Measurements from ENCODE around the gene CBFB. TPM values are rescaled to one million over a fixed set of nuclear protein-coding genes. Genes with fewer than 3 reads are reported as not detected.

Gene CBFB
- total and polyA plus RNA-seq, 9 of the 15 experiments (the other 6 are each of a cell fraction or from before 2014, with no cell fraction given): 22.0 to 112 (median 66.5) TPM

DNA sequence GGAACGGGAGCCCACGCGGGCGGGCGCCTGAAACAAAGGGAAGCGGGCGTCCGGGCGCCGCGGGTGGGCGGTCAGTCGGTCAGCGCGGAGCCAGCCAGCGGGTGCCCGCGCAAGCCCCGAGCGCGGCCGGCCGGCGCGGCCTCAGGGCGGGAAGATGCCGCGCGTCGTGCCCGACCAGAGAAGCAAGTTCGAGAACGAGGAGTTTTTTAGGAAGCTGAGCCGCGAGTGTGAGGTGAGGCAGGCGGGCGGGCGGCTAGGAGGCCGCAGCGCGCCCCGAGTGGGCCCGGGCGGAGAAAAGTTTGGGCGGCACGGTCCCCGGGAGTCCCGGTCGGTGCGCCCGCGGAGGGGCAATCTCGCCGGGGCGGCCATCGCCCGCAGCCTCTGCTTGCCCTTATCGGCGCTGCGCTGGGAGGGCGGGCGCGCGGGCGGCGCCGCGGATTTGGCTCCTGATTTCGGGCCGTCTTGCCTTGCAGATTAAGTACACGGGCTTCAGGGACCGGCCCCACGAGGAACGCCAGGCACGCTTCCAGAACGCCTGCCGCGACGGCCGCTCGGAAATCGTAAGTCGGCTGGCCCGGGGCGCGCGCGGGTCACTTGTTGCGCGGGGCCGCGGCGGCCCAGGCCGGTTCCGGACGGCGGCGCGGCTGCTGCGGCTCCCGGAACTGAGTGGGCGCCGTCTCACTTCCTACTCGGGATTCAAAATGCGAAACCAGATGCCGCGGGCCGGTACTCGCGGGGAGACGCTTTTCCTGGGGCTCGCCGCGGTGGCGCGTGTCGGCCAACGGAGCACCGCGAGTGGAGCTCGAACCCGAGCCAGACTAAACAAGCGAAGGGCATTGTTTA is 526 bp downstream of the CBFB start (continued):
- TF ChIP-seq, protein P1, sequence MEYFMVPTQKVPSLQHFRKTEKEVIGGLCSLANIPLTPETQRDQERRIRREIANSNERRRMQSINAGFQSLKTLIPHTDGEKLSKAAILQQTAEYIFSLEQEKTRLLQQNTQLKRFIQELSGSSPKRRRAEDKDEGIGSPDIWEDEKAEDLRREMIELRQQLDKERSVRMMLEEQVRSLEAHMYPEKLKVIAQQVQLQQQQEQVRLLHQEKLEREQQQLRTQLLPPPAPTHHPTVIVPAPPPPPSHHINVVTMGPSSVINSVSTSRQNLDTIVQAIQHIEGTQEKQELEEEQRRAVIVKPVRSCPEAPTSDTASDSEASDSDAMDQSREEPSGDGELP (CRISPR knock-in tag; IDR thresholded peaks at IDR 0.05; ENCODE audit: borderline replicate concordance): peak; percentile 33; the same call in 1 of the 2 replicates
- TF ChIP-seq RFX1 (IDR thresholded peaks at IDR 0.05): no peak
- TF ChIP-seq, protein P2, sequence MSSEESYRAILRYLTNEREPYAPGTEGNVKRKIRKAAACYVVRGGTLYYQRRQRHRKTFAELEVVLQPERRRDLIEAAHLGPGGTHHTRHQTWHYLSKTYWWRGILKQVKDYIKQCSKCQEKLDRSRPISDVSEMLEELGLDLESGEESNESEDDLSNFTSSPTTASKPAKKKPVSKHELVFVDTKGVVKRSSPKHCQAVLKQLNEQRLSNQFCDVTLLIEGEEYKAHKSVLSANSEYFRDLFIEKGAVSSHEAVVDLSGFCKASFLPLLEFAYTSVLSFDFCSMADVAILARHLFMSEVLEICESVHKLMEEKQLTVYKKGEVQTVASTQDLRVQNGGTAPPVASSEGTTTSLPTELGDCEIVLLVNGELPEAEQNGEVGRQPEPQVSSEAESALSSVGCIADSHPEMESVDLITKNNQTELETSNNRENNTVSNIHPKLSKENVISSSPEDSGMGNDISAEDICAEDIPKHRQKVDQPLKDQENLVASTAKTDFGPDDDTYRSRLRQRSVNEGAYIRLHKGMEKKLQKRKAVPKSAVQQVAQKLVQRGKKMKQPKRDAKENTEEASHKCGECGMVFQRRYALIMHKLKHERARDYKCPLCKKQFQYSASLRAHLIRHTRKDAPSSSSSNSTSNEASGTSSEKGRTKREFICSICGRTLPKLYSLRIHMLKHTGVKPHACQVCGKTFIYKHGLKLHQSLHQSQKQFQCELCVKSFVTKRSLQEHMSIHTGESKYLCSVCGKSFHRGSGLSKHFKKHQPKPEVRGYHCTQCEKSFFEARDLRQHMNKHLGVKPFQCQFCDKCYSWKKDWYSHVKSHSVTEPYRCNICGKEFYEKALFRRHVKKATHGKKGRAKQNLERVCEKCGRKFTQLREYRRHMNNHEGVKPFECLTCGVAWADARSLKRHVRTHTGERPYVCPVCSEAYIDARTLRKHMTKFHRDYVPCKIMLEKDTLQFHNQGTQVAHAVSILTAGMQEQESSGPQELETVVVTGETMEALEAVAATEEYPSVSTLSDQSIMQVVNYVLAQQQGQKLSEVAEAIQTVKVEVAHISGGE (CRISPR knock-in tag; IDR thresholded peaks at IDR 0.05): peak in 1 of 3 experiments; percentile 64; a peak in 2 of 6 replicates
- TF ChIP-seq ZNF707 (CRISPR knock-in tag; conservative IDR thresholded peaks at IDR 0.05): no peak
- TF ChIP-seq HSF4 (CRISPR knock-in tag; IDR thresholded peaks at IDR 0.05; ENCODE audit: borderline replicate concordance): no peak
- no peak for TF ChIP-seq POLR2AphosphoS2 (IDR thresholded peaks at IDR 0.05; ENCODE audit: low read length)
- no peak for TF ChIP-seq SUPT5H (IDR thresholded peaks at IDR 0.05)
- no peak for TF ChIP-seq DPF2 (IDR thresholded peaks at IDR 0.05)
- peak; percentile 52 to 79 (median 75) for TF ChIP-seq YY1 (IDR thresholded peaks at IDR 0.05; ENCODE audit: borderline replicate concordance in 1 of 3, control insufficient read depth in 1 of 3, extremely low read depth in 1 of 3, insufficient read depth in 3 of 3, insufficient read length in 1 of 3, insufficient replicate concordance in 2 of 3, low read depth in 1 of 3, low read length in 2 of 3)
- TF ChIP-seq GATAD2B (IDR thresholded peaks at IDR 0.05; ENCODE audit: borderline replicate concordance): peak; percentile 56
- TF ChIP-seq ZSCAN32 (CRISPR knock-in tag; IDR thresholded peaks at IDR 0.05): no peak
- no peak for TF ChIP-seq ZNF778 (CRISPR knock-in tag; IDR thresholded peaks at IDR 0.05)
- TF ChIP-seq TCFL5 (CRISPR knock-in tag; conservative IDR thresholded peaks at IDR 0.05): no peak
- TF ChIP-seq, protein P3, sequence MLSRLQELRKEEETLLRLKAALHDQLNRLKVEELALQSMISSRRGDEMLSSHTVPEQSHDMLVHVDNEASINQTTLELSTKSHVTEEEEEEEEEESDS (CRISPR knock-in tag; IDR thresholded peaks at IDR 0.05): no peak
- TF ChIP-seq EP300 (IDR thresholded peaks at IDR 0.05; ENCODE audit: low read length): no peak
- no peak for TF ChIP-seq TARDBP (IDR thresholded peaks at IDR 0.05)
